DOHH2 (cell line): ENCODE results near the gene NXF1.

ENCODE experiments used
- EZH2phosphoT487 ChIP-seq: fragments of 200-600 bp; sonication (generic); IDR thresholded peaks from 2 replicates; pipeline ENCODE4 v1.6.1; 2017; ENCODE audit warnings: borderline replicate concordance, mild to moderate bottlenecking, antibody characterized with exemption, low read length, moderate library complexity, mixed read lengths
- TF ChIP-seq, protein P1 (sequence below): fragments of 200-600 bp; sonication (generic); IDR thresholded peaks from one replicate; pipeline ENCODE4 v1.5.1; 2014; ENCODE audit warnings: antibody characterized with exemption, mild to moderate bottlenecking, low read depth, low read length; ENCODE audit not compliant: poor library complexity, severe bottlenecking

- TF ChIP-seq, protein P1, sequence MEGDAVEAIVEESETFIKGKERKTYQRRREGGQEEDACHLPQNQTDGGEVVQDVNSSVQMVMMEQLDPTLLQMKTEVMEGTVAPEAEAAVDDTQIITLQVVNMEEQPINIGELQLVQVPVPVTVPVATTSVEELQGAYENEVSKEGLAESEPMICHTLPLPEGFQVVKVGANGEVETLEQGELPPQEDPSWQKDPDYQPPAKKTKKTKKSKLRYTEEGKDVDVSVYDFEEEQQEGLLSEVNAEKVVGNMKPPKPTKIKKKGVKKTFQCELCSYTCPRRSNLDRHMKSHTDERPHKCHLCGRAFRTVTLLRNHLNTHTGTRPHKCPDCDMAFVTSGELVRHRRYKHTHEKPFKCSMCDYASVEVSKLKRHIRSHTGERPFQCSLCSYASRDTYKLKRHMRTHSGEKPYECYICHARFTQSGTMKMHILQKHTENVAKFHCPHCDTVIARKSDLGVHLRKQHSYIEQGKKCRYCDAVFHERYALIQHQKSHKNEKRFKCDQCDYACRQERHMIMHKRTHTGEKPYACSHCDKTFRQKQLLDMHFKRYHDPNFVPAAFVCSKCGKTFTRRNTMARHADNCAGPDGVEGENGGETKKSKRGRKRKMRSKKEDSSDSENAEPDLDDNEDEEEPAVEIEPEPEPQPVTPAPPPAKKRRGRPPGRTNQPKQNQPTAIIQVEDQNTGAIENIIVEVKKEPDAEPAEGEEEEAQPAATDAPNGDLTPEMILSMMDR, result no peak
- no peak for TF ChIP-seq EZH2phosphoT487
Measured at GRCh38 chr11:62788991-62789390, 16.2 kb downstream of the NXF1 start.
